HepG2 (cell line): ENCODE measurements around the gene ATOSB. TPM values are rescaled to one million over a fixed set of nuclear protein-coding genes. Genes with fewer than 3 reads are reported as not detected.

Experiments
- AGO1 ChIP-seq: fragments of 200-400 bp; formaldehyde crosslinking; IDR thresholded peaks from 2 replicates; pipeline ENCODE4 v1.6.1; 2017; ENCODE audit warnings: mild to moderate bottlenecking, low read depth, low read length, moderate library complexity; ENCODE audit not compliant: poor library complexity, severe bottlenecking
- AKAP8 ChIP-seq: sonication (generic); formaldehyde crosslinking; IDR thresholded peaks from 2 replicates; pipeline ENCODE4 v1.5.1; 2020; ENCODE audit warnings: mild to moderate bottlenecking, missing genetic modification reagents
- ATF6 ChIP-seq: sonication (generic); formaldehyde crosslinking; conservative IDR thresholded peaks from 2 replicates; pipeline ENCODE4 v1.4.0; 2020; ENCODE audit warnings: missing genetic modification reagents
- DDIT3 ChIP-seq: sonication (generic); formaldehyde crosslinking; IDR thresholded peaks from 2 replicates; pipeline ENCODE4 v1.4.0; 2020; ENCODE audit warnings: mild to moderate bottlenecking, missing genetic modification reagents
- IRF2 ChIP-seq: IDR thresholded peaks from 2 replicates; pipeline ENCODE4 v1.6.1; 2018; ENCODE audit warnings: missing genetic modification reagents, missing compliant biosample characterization
- JUNB ChIP-seq: sonication (generic); formaldehyde crosslinking; IDR thresholded peaks from 2 replicates; pipeline ENCODE4 v1.8.0; 2022; ENCODE audit warnings: missing genetic modification reagents, mild to moderate bottlenecking, borderline replicate concordance
- NFE2 ChIP-seq: sonication (generic); formaldehyde crosslinking; IDR thresholded peaks from 2 replicates; pipeline ENCODE4 v1.4.0; 2020; ENCODE audit warnings: missing genetic modification reagents
- NFE2L2 ChIP-seq: fragments of 150-350 bp; IDR thresholded peaks from 2 replicates; pipeline ENCODE4 v1.6.1; 2014; ENCODE audit warnings: low read length
- PAWR ChIP-seq: sonication (generic); formaldehyde crosslinking; IDR thresholded peaks from 2 replicates; pipeline ENCODE4 v1.4.0; 2020; ENCODE audit warnings: missing genetic modification reagents, mild to moderate bottlenecking, borderline replicate concordance
- PHF21A ChIP-seq: sonication (generic); formaldehyde crosslinking; IDR thresholded peaks from 2 replicates; pipeline ENCODE4 v1.5.0; 2020; ENCODE audit warnings: mild to moderate bottlenecking, missing genetic modification reagents
- PRDM4 ChIP-seq: sonication (generic); formaldehyde crosslinking; IDR thresholded peaks from 2 replicates; pipeline ENCODE4 v1.9.0; 2021; ENCODE audit warnings: missing genetic modification reagents, borderline replicate concordance
- RXRB ChIP-seq: IDR thresholded peaks from 2 replicates; pipeline ENCODE4 v1.6.1; 2016; ENCODE audit warnings: borderline replicate concordance, missing genetic modification reagents, missing compliant biosample characterization
- STAT5B ChIP-seq: sonication (generic); formaldehyde crosslinking; IDR thresholded peaks from 2 replicates; pipeline ENCODE4 v1.4.0; 2020; ENCODE audit warnings: missing genetic modification reagents
- TFE3 ChIP-seq: IDR thresholded peaks from 2 replicates; pipeline ENCODE4 v1.6.1; 2016
- ZBTB25 ChIP-seq: IDR thresholded peaks from 2 replicates; pipeline ENCODE4 v1.6.1; 2018; ENCODE audit warnings: missing genetic modification reagents
- ZFP36 ChIP-seq: fragments of 150-350 bp; IDR thresholded peaks from 2 replicates; pipeline ENCODE4 v1.6.1; 2018; ENCODE audit warnings: borderline replicate concordance, low read length, low read depth; ENCODE audit not compliant: partially characterized antibody
- ZFYVE20 ChIP-seq: sonication (generic); formaldehyde crosslinking; IDR thresholded peaks from 2 replicates; pipeline ENCODE4 v1.8.0; 2023; ENCODE audit warnings: low read depth, mild to moderate bottlenecking, moderate library complexity, missing genetic modification reagents, borderline replicate concordance
- ZGPAT ChIP-seq: IDR thresholded peaks from 2 replicates; pipeline ENCODE4 v1.6.1; 2016; ENCODE audit warnings: mild to moderate bottlenecking
- ZNF33A ChIP-seq: sonication (generic); formaldehyde crosslinking; IDR thresholded peaks from 2 replicates; pipeline ENCODE4 v1.5.1; 2020; ENCODE audit warnings: missing genetic modification reagents, mild to moderate bottlenecking, moderate library complexity, borderline replicate concordance
- ZSCAN21 ChIP-seq: sonication (generic); formaldehyde crosslinking; IDR thresholded peaks from 2 replicates; pipeline ENCODE4 v1.8.0; 2022; ENCODE audit warnings: mild to moderate bottlenecking, missing genetic modification reagents, moderate library complexity, borderline replicate concordance
- polyA plus RNA-seq, 8 experiments: library from polyadenylated mRNA; depleted of rRNA in 3 of 8; stranded (reverse) in 7 of 8; unstranded in 1 of 8; fragments of >200 nt; fragmentation: Illumina TruSeq in 4 of 8; extraction: Trizol in 4 of 8; gene quantifications; 2 replicates each; pipeline versions ENCODE4 v1.2.1 to v1.2.3, GENCODE V29; 2011 to 2016; ENCODE audit warnings: low read depth in 4 of 8, missing spikeins in 1 of 8, mixed read lengths in 1 of 8; ENCODE audit not compliant: insufficient read depth in 1 of 8
- total RNA-seq, 5 experiments: library from RNA; depleted of rRNA; stranded (reverse); fragments of >200 nt; fragmentation: Illumina TruSeq; extraction: Trizol; gene quantifications; 2 replicates each; pipeline ENCODE4 v1.2.3, GENCODE V29; 2016; ENCODE audit warnings: low read depth in 1 of 5

ATOSB gene
- total and polyA plus RNA-seq, 2 of the 13 experiments (the other 11 are each of a cell fraction or from before 2014, with no cell fraction given) = 1.9 to 6.4 TPM

- no peak for TF ChIP-seq NFE2 (CRISPR knock-in tag)
- TF ChIP-seq ZSCAN21 (CRISPR knock-in tag) = peak; percentile 49; the same call in 1 of the 2 replicates
- no peak for TF ChIP-seq NFE2L2
- 0 out of 2 replicates have a peak, but pooled peaks have one; percentile 27 for TF ChIP-seq AKAP8 (CRISPR knock-in tag)
- no peak for TF ChIP-seq IRF2
- no peak for TF ChIP-seq ATF6
- TF ChIP-seq JUNB (CRISPR knock-in tag) = no peak
- no peak for TF ChIP-seq ZFP36
- TF ChIP-seq ZNF33A = no peak
- no peak for TF ChIP-seq ZFYVE20 (CRISPR knock-in tag)
- no peak for TF ChIP-seq TFE3
- TF ChIP-seq RXRB (CRISPR knock-in tag) = no peak
- no peak for TF ChIP-seq STAT5B (CRISPR knock-in tag)
- TF ChIP-seq AGO1 = peak; percentile 17
- no peak for TF ChIP-seq ZBTB25 (CRISPR knock-in tag)
- TF ChIP-seq PRDM4 (CRISPR knock-in tag) = no peak
- peak; percentile 95 for TF ChIP-seq PHF21A (CRISPR knock-in tag)
- peak; percentile 6; the same call in 1 of the 2 replicates for TF ChIP-seq ZGPAT
- no peak for TF ChIP-seq PAWR
- TF ChIP-seq DDIT3 = no peak
These were observed 43.0 kb downstream of the ATOSB start, which contains the start of gene VCP (continued) for GRCh38 chr9:35072461-35073278.
